ENCODE results near the gene DGLUCY. TPM values are rescaled to one million over a fixed set of nuclear protein-coding genes. Genes with fewer than 3 reads are reported as not detected.

The DGLUCY gene
- total and polyA plus RNA-seq, 4 donors = 29.0 to 74.3 (median 52.1) TPM

- Histone ChIP-seq H3K9ac (ENCODE audit: insufficient read depth in 1 of 2, low read length in 2 of 2) (no peak overlapping the region), H3K4me1 (ENCODE audit: control insufficient read depth in 5 of 5, insufficient read depth in 5 of 5, low read length in 5 of 5) (peaks cover 0 to 3% (median 0%) of the 10 kb centered on the region in 5 donors), H3K27me3 (ENCODE audit: control insufficient read depth in 3 of 3, insufficient read depth in 3 of 3, low read length in 2 of 3) (no peaks in the 10 kb centered on the region), H3K4me3 (no peak overlapping the region), H3K27ac (ENCODE audit: low read depth in 1 of 2, low read length in 1 of 2) (no peak overlapping the region), H3K9me3 (ENCODE audit: control insufficient read depth in 4 of 4, insufficient read depth in 3 of 4, low read length in 3 of 4) (no peaks in the 10 kb centered on the region), H3K36me3 (ENCODE audit: control insufficient read depth in 4 of 4, insufficient read depth in 4 of 4, low read length in 4 of 4) (peaks cover 18 to 46% (median 28%) of the 10 kb centered on the region in 4 donors)
- no peak for TF ChIP-seq CTCF (IDR thresholded peaks at IDR 0.05; ENCODE audit: control extremely low read depth, extremely low read depth)
- ATAC-seq (ENCODE audit: insufficient read depth, low FRiP score) = no peak
- WGBS, 2 donors = 94 to 95% methylated on average over 14 of the region's 14 CpGs
- peak in 1 of 3 donors; percentile 12 for DNase-seq
Measured at GRCh38 chr14:91163316-91163715, 49.4 kb downstream of the DGLUCY start.

DNA sequence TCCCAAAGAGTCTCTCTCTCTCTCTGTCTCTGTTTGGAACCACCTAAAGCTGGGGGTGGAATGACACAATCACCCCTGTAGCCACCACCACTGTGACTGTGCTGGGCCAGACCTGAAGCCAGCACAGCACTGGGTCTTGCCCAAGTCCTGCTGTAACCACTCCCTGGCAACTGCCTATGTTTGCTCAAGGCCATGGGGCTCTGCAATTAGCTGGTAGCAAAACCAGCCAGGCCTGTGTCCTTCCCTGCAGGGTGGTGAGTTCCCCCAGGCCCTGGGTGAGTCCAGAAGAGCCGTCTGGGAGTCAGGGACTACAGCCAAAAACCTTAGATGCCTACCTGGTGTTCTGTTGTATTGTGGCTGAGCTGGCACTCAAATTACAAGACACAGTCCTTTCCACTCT lies 50.8 kb downstream of the DGLUCY start:
- H3K4me3 ChIP-seq = no peak overlapping the region
- DNase-seq = no peak
- peaks cover 19 to 47% (median 28%) of the 10 kb centered on the region in 4 donors for H3K36me3 ChIP-seq (ENCODE audit: control insufficient read depth in 4 of 4, insufficient read depth in 4 of 4, low read length in 4 of 4)
- WGBS, 2 donors = 50 to 61% methylated on average over 1 of the region's 1 CpG
- peak overlapping the region in 1 of 2 donors; percentile 5 for H3K27ac ChIP-seq (ENCODE audit: low read depth in 1 of 2, low read length in 1 of 2)
- H3K27me3 ChIP-seq (ENCODE audit: control insufficient read depth in 3 of 3, insufficient read depth in 3 of 3, low read length in 2 of 3) = no peaks in the 10 kb centered on the region
- H3K9me3 ChIP-seq (ENCODE audit: control insufficient read depth in 4 of 4, insufficient read depth in 3 of 4, low read length in 3 of 4) = no peaks in the 10 kb centered on the region
- no peak for TF ChIP-seq CTCF (IDR thresholded peaks at IDR 0.05; ENCODE audit: control extremely low read depth, extremely low read depth)
- ATAC-seq (ENCODE audit: insufficient read depth, low FRiP score) = peak; percentile 71
- H3K4me1 ChIP-seq (ENCODE audit: control insufficient read depth in 5 of 5, insufficient read depth in 5 of 5, low read length in 5 of 5) = peaks cover 0 to 3% (median 0%) of the 10 kb centered on the region in 5 donors
- no peak overlapping the region for H3K9ac ChIP-seq (ENCODE audit: insufficient read depth in 1 of 2, low read length in 2 of 2)

- no peak for DNase-seq
- WGBS, 2 donors = 91 to 97% methylated on average over 5 of the region's 5 CpGs
- Histone ChIP-seq H3K9ac (ENCODE audit: insufficient read depth in 1 of 2, low read length in 2 of 2) (no peak overlapping the region), H3K4me1 (ENCODE audit: control insufficient read depth in 5 of 5, insufficient read depth in 5 of 5, low read length in 5 of 5) (peaks cover 0 to 15% (median 9%) of the 10 kb centered on the region in 5 donors), H3K9me3 (ENCODE audit: control insufficient read depth in 4 of 4, insufficient read depth in 3 of 4, low read length in 3 of 4) (no peaks in the 10 kb centered on the region), H3K27me3 (ENCODE audit: control insufficient read depth in 3 of 3, insufficient read depth in 3 of 3, low read length in 2 of 3) (no peaks in the 10 kb centered on the region), H3K27ac (ENCODE audit: low read depth in 1 of 2, low read length in 1 of 2) (peak overlapping the region in 1 of 2 donors; percentile 13), H3K36me3 (ENCODE audit: control insufficient read depth in 4 of 4, insufficient read depth in 4 of 4, low read length in 4 of 4) (peaks cover 10 to 51% (median 23%) of the 10 kb centered on the region in 4 donors), H3K4me3 (no peak overlapping the region)
- no peak for TF ChIP-seq CTCF (IDR thresholded peaks at IDR 0.05; ENCODE audit: control extremely low read depth, extremely low read depth)
- ATAC-seq (ENCODE audit: insufficient read depth, low FRiP score) = no peak
Measured at GRCh38 chr14:91167380-91167770, 53.5 kb downstream of the DGLUCY start.

DNA sequence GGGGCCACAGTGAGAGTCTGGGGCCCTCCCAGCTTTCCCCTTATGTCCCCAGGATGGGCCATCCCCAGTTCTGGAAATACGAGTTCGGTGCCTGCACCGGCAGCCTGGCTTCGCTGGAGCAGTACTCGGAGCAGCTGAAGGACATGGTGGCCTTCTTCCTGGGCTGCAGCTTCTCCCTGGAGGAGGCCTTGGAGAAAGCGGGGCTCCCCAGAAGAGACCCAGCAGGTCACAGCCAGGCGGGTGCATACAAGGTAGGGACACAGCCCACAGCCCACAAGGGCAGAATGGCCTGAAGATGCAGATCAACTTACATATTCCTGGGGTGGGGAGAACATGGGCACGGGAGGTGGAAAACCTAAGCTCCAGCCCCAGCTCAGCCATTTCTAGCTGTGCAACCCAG lies 56.1 kb downstream of the DGLUCY start:
- Histone ChIP-seq H3K4me3 (no peak overlapping the region), H3K27ac (ENCODE audit: low read depth in 1 of 2, low read length in 1 of 2) (no peak overlapping the region), H3K4me1 (ENCODE audit: control insufficient read depth in 5 of 5, insufficient read depth in 5 of 5, low read length in 5 of 5) (peaks cover 0 to 15% (median 9%) of the 10 kb centered on the region in 5 donors), H3K36me3 (ENCODE audit: control insufficient read depth in 4 of 4, insufficient read depth in 4 of 4, low read length in 4 of 4) (peaks cover 10 to 42% (median 20%) of the 10 kb centered on the region in 4 donors), H3K27me3 (ENCODE audit: control insufficient read depth in 3 of 3, insufficient read depth in 3 of 3, low read length in 2 of 3) (no peaks in the 10 kb centered on the region), H3K9me3 (ENCODE audit: control insufficient read depth in 4 of 4, insufficient read depth in 3 of 4, low read length in 3 of 4) (no peaks in the 10 kb centered on the region), H3K9ac (ENCODE audit: insufficient read depth in 1 of 2, low read length in 2 of 2) (no peak overlapping the region)
- no peak for DNase-seq
- 92 to 96% methylated on average over 8 of the region's 8 CpGs for WGBS, 2 donors
- no peak for ATAC-seq (ENCODE audit: insufficient read depth, low FRiP score)
- TF ChIP-seq CTCF (IDR thresholded peaks at IDR 0.05; ENCODE audit: control extremely low read depth, extremely low read depth) = no peak

All from lung (tissue), 12 donors.